ENCODE measurements around the gene DHFR. TPM values are rescaled to one million over a fixed set of nuclear protein-coding genes. Genes with fewer than 3 reads are reported as not detected.
"Not testable (repeated sequence)": the region's sequence is repeated elsewhere in the genome, so short reads cannot be mapped to it uniquely, and the experiment has no call there.

Gene DHFR
- total RNA-seq, result 19.9 TPM

- DNase-seq, result peak; percentile 80
Observed at GRCh38 chr5:80654391-80655230, at the start of gene DHFR, which contains the start of gene MSH3. TSS of gene DHFR (minus strand) at chr5:80654983. CDS start at chr5:80654489, 494 bp downstream. TSS of gene MSH3 (plus strand) at chr5:80654652. CDS start at chr5:80654728, 76 bp downstream.

GRCh38 chr5:80704221-80704620 lies 49.4 kb upstream of the DHFR start:
- no peak for DNase-seq

- no peak for DNase-seq
Observed at GRCh38 chr5:80703747-80704146, 49.0 kb upstream of the DHFR start.

DNA sequence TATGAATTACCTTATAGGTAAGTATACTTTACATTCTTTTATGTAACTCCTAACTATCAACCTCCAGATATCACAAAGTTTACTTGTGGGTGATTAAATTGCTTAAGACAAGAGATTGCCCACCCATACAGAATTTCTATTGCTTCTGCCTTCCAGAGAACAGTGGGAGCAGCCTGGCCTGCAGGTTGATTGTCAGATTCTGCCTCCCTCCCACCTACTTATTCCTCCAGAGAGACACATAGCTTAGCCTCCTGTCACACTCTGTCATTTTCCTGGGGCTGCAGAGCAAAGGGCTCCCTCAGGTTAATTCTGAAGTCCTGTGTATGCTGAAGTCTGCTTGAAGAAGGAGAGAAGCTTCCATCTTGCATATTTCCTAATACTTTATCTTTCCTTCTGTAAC lies 48.5 kb upstream of the DHFR start:
- DNase-seq, result no peak

DNA sequence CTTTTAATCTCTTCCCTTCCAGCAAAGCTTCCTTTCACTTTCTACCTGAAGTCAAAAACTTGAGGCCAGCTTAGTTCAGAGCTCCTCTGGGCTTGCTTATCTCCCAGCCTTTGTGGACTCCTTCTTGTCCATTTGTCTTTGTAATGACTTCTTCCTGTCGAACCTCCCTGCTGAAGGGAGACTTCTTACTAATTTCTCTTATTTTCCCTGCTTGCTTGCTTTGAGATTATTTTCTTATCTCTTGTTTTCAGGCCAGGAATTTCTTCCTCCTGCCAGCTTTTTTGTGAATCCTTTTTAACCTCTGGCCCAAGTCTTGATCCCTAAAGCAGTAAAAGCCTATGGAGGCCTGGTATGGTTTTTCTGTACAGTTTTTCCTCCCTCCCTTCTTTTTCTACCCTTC lies 46.8 kb upstream of the DHFR start:
- DNase-seq, result no peak

GRCh38 chr5:80698369-80698768 lies 43.6 kb upstream of the DHFR start:
- DNase-seq, result no peak

GRCh38 chr5:80697100-80697499 lies 42.3 kb upstream of the DHFR start:
- DNase-seq, result no peak

DNA sequence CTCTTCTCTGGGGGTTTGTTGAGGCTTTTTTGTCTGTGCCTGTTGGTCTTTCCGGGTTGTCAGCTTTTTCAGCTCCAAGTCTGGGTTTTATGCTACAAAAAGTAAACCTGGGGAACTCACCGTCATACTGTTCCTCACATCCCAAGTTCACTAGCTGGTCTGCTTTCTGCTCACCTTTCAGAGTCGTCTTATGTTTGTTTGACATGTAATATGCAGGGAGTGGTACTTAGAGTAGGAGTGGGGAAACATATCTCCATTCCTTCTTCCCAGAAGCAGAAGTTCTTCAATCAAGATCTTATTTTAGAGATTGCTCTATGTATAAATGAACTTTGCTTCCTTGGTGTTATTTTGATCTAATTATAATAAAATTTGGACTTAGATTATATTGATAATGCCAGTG lies 41.7 kb upstream of the DHFR start:
- DNase-seq, result no peak

DNA sequence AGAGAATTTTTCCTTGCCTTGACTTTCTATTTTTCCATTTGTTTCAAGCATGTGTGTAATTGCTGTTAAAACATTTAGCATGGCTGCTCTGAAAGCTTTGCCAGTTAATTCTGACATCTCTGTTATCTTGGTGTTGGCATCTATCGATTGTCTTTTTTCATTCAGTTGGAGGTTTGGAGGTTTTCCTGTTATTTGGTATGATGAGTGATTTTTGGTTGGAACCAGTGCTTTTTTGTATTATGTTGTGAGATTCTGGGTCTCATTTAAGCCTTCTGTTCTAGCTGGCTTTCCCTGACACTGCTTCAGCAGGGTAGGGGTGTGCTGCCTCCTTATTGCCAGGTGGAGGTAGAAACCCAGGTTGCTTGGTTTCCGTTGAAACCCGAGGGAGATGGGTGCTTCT lies 40.9 kb upstream of the DHFR start:
- no peak for DNase-seq

DNA sequence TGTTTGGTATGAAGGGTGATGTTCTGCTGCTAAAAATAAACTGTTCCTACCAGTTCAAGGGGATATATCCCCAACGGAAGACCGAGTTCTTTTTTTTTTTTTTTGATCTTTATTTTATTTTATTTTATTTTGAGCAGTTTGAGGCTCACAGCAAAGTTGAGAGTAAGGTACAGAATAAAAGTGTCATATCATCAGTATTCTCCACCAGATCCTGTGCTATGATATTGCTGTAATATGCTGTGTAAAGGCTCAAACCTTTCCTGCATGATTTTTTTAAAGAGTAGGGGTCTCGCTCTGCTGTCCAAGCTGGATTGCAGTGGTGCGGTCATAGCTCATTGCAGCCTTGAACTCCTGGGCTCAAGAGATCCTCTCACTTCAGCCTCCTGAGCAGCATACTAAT lies 34.8 kb upstream of the DHFR start:
- no peak for DNase-seq

- no peak for DNase-seq
Observed at GRCh38 chr5:80688648-80689420, 34.1 kb upstream of the DHFR start.

DNA sequence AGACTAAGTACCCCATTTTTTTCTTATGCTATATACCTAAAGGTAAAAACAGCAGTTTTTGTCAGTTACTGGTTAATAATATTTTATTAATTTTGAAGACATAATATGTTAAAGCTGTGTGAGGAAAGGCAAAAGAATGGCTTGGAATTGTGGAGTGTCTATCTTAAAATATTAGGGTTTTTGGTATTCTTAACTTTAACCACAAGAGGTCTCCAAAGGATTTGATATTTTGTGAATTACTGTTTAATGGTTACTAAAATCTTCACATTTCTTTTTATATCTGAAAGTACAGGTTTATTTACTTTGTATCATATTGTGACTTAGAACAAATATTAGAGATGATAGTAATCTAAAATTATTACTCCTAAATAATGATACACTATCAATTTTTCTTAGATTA lies 32.0 kb upstream of the DHFR start:
- DNase-seq, result no peak

GRCh38 chr5:80676706-80677105 lies 21.9 kb upstream of the DHFR start:
- DNase-seq, result no peak

DNA sequence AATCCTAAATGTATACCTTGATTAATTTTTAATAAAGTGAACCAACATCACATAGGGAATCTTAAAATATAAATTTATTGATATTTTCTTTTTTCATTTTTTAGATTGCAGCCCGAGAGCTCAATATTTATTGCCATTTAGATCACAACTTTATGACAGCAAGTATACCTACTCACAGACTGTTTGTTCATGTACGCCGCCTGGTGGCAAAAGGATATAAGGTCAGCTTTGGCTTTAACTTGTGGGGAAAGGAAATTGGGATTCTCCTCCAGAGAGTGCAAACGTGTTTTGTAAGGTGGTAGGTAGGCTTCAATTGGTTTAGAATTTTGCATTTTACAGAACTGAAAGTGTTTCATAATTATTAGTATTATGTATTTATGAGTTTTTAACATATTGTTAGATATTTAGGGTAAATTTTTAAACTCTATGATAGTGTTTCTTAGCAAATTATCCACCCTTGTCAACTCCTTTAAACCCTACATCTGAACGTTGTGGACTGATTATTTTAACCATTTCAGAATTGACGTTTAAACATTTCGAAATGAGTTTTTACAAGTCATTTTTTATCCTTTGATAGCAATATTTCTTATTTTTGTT lies 17.5 kb upstream of the DHFR start:
- peak; percentile 44 for DNase-seq

DNA sequence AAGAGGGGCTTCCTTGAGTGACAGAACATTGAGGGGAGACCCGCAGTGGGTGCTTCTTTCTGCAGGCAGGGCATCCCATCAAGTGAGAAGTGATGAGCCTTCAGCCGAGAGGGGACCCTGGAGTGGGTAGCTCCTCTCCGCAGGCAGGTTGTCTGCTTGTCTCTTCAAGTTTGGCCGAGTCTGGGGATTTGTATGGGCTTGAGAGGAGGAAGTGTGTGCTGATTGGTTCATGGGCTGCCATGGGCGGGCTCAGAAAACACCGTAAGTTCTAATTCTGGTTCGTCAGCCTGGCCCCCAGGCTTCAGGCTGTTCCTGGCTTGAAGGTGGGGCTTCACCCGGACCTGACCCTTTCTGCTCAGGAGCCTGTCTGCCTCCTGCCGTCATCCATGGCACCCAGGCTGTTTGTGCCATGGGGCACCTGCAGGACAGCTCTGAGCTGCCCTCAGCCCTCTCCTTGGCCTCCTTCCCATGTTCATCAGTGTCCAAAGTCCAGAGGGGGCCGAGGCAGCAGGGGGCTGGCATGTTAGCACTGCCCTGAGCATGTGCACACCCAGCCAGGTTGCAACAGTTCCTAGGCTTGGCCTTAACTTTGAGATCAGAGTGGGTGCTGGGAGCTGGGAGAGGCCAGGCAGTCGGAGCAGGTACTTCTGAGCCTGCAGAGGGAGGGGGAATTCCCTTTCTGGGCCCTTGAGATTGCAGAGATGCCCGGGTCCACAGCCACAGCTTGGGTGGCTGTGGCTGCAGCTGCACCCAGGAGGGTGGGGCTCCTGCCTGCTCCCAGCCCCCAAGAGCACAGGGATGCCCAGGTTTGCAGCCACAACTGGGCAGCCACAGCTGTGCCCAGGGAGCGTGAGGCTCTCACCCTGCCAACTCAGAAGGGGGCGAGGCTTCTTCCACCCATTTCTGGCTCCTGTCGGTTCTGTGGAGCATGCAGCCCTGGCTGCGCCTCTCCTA lies 13.5 kb upstream of the DHFR start:
- DNase-seq, result no peak

DNA sequence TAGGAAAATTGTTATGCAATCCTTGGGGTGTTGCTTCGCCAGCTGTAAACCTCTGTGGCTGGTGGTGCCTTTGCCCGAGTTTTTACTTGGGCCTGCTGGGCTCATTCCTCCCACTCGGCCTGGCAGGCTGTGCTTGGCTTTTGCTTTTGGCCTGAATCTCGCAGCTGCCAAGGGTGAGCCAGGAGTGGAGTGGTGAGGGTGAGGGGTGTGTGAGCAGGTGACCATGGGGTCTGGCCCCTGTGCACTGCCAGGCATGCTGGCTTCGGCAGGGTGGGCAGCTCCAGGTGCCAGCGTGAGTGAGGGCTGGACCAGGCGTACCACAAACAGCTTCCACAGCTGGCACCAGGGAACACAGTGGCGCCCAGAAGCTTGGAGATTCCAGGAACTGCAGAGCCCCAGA lies 12.6 kb upstream of the DHFR start:
- no peak for DNase-seq

DNA sequence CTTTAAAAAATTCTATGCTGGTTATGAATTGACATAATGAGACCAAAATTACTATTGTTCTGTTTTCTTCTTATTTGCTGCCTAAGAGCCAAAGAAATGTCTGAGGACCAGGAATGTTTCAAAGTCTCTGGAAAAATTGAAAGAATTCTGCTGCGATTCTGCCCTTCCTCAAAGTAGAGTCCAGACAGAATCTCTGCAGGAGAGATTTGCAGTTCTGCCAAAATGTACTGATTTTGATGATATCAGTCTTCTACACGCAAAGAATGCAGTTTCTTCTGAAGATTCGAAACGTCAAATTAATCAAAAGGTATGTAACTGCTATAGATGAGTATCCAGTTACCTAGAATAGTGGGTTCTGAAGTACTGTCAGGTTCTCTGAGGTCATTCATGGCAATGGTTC lies 10.3 kb upstream of the DHFR start:
- DNase-seq, result no peak

DNA sequence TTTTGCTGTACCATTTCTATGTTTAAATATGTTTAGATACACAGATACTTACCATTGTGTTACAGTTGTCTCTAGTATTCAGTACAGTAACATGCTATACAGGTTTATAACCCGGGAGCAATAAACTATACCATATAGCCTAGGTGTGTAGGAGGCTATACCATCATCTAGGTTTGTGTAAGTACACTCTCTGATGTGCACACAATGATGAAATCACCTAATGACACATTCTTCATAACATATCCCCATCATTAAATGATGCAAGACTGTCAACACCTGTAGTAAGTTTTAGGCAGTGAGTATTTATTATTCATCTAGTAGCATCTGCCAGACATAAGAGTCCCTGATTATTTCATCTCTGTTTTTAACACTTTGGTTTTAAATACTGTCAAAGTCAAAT lies 7.3 kb upstream of the DHFR start:
- DNase-seq, result no peak

- not testable (repeated sequence) for DNase-seq
Observed at GRCh38 chr5:80660661-80661060, 5.9 kb upstream of the DHFR start.

DNA sequence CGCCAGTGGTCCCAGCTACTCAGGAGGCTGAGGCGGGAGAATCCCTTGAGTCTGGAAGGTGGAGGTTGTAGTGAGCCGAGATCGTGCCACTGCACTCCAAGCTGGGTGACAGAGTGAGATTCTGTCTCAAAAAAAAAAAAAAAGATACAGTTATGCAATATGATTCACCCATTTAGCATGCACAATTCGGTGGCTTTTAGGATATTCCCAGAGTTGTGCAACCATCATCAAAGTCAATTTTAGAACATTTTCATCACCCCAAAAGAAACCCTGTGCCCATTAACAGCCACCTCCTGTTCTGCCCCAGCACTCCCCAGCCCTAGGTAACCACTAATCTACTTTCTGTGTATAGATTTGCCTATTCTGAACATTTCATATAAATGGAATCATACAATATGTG lies 4.3 kb upstream of the DHFR start:
- DNase-seq, result no peak

DNA sequence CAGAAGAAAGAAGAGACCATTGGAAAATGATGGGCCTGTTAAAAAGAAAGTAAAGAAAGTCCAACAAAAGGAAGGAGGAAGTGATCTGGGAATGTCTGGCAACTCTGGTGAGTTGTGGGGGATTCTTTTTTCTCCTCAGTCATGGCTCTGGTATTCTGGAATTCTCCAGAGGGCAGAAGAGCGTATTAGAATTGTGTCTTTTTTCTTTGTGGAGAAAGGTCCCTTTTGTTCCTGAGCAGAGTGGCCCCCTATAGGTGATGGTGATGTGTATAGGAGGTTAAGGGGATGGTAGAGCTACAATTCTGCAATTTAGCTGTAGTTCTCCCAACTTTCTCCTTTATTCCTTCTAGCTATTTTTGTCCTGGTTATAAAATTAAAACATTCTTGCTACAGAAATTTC lies 1.6 kb upstream of the DHFR start:
- DNase-seq, result no peak

- DNase-seq, result no peak
Observed at GRCh38 chr5:80655231-80655774, 520 bp upstream of the DHFR start.
